ENCODE measurements around the gene GPR21. TPM values are rescaled to one million over a fixed set of nuclear protein-coding genes. Genes with fewer than 3 reads are reported as not detected.

Gene GPR21
- 4.3 TPM for total RNA-seq

- no peak for DNase-seq
These were observed at the start of gene GPR21 for GRCh38 chr9:123033352-123033751. Gene GPR21, plus strand, starts transcription at chr9:123033667. Its CDS starts 900 bp downstream, at chr9:123034567.

GRCh38 chr9:122986010-122986409, 47.5 kb upstream of the GPR21 start:
- DNase-seq = no peak

GRCh38 chr9:122988141-122988540, 45.3 kb upstream of the GPR21 start:
- no peak for DNase-seq

GRCh38 chr9:122988920-122989621, 44.4 kb upstream of the GPR21 start:
- DNase-seq = no peak

- DNase-seq = peak; percentile 41
These were observed 42.1 kb upstream of the GPR21 start for GRCh38 chr9:122991370-122991830.

GRCh38 chr9:122996586-122996985, 36.9 kb upstream of the GPR21 start:
- no peak for DNase-seq

- DNase-seq = no peak
These were observed 35.0 kb upstream of the GPR21 start for GRCh38 chr9:122998448-122998847.

GRCh38 chr9:123000371-123001068, 32.9 kb upstream of the GPR21 start:
- no peak for DNase-seq

- no peak for DNase-seq
These were observed 30.7 kb upstream of the GPR21 start for GRCh38 chr9:123002754-123003153.

- DNase-seq = no peak
These were observed 30.0 kb upstream of the GPR21 start for GRCh38 chr9:123003466-123003865.

GRCh38 chr9:123005964-123006363, 27.5 kb upstream of the GPR21 start:
- DNase-seq = no peak

- DNase-seq = no peak
These were observed 26.2 kb upstream of the GPR21 start for GRCh38 chr9:123007269-123007668.

- DNase-seq = no peak
These were observed 24.6 kb upstream of the GPR21 start for GRCh38 chr9:123008909-123009308.

GRCh38 chr9:123011380-123011779, 22.1 kb upstream of the GPR21 start:
- DNase-seq = no peak

GRCh38 chr9:123011878-123012528, 21.5 kb upstream of the GPR21 start:
- DNase-seq = no peak

- no peak for DNase-seq
These were observed 16.8 kb upstream of the GPR21 start for GRCh38 chr9:123016631-123017030.

GRCh38 chr9:123020796-123021195, 12.7 kb upstream of the GPR21 start:
- DNase-seq = no peak

GRCh38 chr9:123026425-123026824, 7.0 kb upstream of the GPR21 start:
- no peak for DNase-seq

GRCh38 chr9:123027517-123027916, 6.0 kb upstream of the GPR21 start:
- no peak for DNase-seq

- DNase-seq = no peak
These were observed 5.3 kb upstream of the GPR21 start for GRCh38 chr9:123028136-123028535.

- DNase-seq = no peak
These were observed 4.5 kb upstream of the GPR21 start for GRCh38 chr9:123028973-123029372.

GRCh38 chr9:123031963-123032362, 1.5 kb upstream of the GPR21 start:
- no peak for DNase-seq

GRCh38 chr9:123033864-123034601, 566 bp downstream of the GPR21 start:
- no peak for DNase-seq

Measured in skin of body (tissue), 2 donors.